Epithelial cell of proximal tubule (primary cell): ENCODE results near the gene INPP5A. TPM values are rescaled to one million over a fixed set of nuclear protein-coding genes. Genes with fewer than 3 reads are reported as not detected.

Experiments
- DNase-seq: peaks from one replicate; pipeline ENCODE4 v3.0.0-alpha.2; 2011; ENCODE audit warnings: low read depth
- H3K4me3 ChIP-seq: 2 replicates; pipeline ENCODE4 v1.5.1; 2011; ENCODE audit warnings: low read depth, mild to moderate bottlenecking, low read length
- CTCF ChIP-seq: conservative IDR thresholded peaks from 2 replicates; pipeline ENCODE4 v1.5.1; 2012; ENCODE audit warnings: low read depth, mild to moderate bottlenecking, low read length
- total RNA-seq: library from RNA; depleted of rRNA; stranded (reverse); fragments of >200 nt; gene quantifications from 2 replicates; pipeline ENCODE4 v1.2.3, GENCODE V29; 2015

The INPP5A gene
- total RNA-seq, 1 donor from 2014 or later, result 30.4 TPM

DNA sequence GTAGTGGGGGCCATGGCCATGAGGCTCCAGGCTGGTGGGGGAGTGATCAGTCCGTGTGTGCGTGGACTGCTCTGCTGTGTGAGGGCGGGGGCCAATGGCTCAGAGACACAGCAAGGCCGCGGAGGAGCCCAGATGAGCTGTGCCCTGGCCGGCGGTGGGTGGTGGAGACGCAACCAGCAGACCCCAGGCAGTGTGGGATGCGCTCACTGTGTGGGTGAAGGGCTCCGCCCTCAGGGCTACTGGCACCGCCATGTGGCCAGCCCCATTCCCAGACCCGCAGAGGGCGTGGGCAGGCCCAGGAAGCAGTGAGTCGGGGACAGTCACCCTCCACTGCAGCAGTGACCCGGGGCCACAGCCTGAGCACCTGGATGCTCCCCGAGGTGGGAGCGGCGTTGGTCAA is 239.2 kb downstream of the INPP5A start:
- no peak for DNase-seq
- TF ChIP-seq CTCF, result no peak
- no peak overlapping the region for H3K4me3 ChIP-seq

- no peak overlapping the region for H3K4me3 ChIP-seq
- no peak for DNase-seq
- no peak for TF ChIP-seq CTCF
Observed at GRCh38 chr10:132777441-132777840, 239.9 kb downstream of the INPP5A start.

DNA sequence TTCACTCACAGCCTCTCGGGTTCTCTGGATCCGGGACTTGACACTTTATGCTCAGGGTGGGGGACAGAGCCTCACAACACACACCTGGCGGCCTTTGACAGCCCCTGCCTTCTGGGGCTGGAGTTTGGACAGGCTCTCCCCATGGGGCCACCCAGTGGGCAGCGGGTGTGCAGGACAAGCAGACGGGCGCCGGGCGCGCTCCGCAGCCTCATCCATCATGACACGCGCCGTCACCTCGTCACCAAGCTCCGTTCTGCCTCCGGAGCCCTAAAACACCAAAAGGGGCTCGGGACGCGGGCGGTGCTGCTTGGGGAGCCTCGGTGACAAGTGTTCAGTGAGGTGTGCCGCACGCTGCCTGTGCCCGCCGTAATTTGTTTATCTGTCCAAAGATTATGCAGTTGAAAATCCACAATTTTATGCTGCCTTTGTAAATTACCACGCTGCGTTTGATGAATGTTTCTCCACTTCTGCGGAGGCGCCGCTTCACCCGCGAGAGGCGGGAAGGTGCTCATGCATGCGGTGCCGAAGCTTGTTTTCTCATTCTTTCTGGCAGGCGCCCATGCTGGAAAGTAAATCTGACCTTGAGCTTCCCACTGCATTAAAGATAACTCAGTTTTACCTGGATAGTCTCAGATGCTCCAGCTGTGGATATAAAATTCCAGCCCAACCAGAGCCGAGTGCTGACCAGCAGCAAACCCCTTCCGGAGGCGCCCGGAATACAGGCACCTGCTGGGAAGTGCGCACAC is 242.1 kb downstream of the INPP5A start:
- DNase-seq, result no peak
- no peak overlapping the region for H3K4me3 ChIP-seq
- TF ChIP-seq CTCF, result no peak

DNA sequence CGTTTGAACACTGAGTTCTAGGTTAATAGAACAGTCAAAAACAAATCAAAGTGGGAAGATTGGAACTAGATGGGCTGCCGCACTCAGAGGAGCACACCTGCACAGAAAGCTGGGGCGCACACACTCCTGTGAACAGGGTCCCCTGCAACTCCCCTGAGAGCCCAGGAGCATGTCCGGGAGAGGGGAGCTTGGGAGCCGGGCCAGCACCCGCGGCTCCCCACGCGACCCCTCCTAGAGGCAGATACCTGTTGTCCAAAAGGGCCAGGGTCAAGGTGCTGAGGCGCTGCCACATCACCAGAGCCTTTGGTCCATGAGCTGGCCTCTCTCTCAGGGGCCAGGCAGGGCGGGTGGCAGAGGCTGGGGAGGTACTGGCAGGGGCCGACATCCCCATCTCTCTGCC is 242.8 kb downstream of the INPP5A start:
- TF ChIP-seq CTCF, result no peak
- DNase-seq, result no peak

GRCh38 chr10:132781556-132781955 is 244.0 kb downstream of the INPP5A start:
- H3K4me3 ChIP-seq, result no peak overlapping the region
- no peak for TF ChIP-seq CTCF
- no peak for DNase-seq

More for the DNA sequence above, 242.8 kb downstream of the INPP5A start:
- no peak overlapping the region for H3K4me3 ChIP-seq

GRCh38 chr10:132783165-132783939 is 245.8 kb downstream of the INPP5A start:
- H3K4me3 ChIP-seq, result no peak overlapping the region
- TF ChIP-seq CTCF, result no peak

More at GRCh38 chr10:132783165-132783939, 245.8 kb downstream of the INPP5A start:
- DNase-seq, result no peak
